ENCODE data around the gene CDH12.
"Not testable (repeated sequence)": the region's sequence is repeated elsewhere in the genome, so short reads cannot be mapped to it uniquely, and the experiment has no call there.

The CDH12 gene

DNA sequence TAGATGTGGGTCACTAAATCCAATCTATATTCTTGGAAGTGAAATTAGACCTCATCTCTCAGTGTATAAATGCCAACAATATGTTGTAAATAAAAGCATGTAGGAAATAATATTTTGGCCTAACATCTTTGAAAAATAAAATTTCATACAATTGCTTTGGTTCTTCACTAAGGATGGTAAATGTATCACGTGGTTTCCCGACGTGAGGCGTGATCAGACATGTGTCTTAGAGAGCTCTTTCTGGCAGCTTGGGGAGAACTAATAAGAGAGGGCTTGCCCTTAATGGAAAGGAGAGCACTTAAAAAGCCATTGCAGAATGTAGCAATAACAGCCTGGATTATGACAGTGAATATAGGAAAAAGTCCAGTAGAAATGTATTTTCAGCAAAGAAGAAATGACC is 602.6 kb downstream of the CDH12 start:
- no peak for DNase-seq

DNA sequence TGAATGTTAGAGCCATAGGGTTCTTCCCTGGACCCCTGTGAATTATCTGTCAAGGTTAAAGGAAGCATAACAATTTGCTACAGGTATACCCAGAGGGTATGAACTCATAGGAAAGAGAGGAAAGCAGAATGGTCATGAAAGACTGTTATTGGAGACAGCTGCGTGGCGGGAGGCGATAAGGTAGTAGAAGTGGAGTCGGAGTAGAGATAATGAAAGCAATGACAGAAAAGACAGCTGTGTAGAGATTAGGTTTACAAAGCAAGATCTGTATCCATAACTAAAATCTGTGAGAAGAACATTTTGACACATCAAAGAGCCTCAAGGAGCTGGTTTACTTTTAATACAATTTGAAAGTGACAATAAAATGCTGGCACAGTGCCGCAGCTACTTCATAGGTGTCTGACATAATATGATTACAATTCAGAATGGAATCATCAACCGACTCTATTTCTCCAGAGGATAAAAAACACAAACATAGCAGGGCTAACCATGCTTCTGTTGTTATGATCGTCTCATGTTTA is 603.9 kb downstream of the CDH12 start:
- DNase-seq = no peak

DNA sequence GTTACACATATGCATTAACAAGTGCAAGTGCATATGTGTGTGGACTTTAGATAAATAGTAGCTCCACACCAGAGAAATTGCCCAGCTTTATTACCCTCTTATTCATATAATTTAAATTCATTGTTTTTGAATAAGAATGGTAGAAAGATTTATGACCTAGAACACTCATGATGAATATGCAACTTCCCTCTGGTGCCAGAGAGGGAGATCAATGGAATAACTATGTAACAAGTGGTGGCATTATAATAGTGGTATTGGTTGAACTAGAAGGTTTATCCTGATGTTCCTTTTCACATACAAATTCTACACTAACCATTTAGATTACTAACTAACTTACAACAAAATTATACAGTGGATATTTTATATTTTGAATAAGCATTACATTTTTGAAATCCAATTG is 607.4 kb downstream of the CDH12 start:
- no peak for DNase-seq

DNA sequence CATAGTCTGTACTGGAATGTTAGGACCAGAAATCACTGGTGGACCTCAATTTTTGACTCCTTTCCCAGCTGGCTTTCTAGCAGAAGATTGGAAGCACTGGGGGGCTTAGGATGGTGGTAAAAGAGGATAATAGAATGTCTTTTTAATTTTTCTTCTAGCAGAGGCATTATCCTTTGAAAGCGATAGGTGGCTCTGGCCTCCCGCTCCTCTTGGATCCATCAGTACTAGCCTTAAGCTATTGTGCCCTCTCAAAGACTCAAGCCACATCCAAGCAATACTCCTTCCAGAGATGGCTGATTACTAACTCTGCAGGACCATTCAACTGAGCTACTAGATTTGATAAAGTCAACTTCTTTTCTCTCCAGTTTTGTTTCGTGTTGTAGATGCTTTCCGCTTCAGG is 610.6 kb downstream of the CDH12 start:
- no peak for DNase-seq

DNA sequence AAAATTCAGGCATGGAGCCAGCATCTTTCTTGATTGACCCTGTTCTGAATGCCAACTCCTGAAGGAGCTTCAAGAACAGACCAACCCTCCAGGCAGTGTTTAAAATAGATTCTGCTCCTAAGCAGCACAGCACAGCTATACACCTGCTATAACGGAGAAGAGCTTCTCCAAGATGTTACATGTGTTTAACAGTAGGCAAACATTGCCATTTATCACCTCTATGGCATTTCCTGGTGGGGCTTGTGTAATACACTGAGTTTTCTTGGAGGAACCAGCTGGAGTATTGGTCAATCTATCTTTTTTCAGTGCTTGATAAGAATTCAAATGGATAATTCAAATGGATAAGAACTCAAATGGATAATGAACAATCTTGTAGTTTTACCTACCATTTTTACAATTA is 615.1 kb downstream of the CDH12 start:
- no peak for DNase-seq

DNA sequence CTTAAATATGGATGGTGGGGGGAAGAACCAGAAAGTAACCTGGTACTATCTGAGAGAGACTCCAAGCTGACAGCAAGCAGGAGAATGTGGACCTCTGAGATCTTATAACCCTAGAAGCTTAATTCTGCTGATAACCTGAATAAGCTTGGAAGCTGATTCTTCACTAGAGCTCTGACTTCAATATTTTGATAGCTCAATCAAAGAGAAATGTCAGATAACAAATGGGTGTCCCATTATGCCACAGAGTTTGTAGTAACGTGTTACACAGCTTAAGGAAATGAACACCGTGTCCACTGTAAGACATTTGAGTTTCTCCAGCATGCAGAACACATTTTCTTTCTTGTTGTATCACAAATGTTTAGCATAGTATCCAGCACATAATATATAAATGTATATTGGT is 626.7 kb downstream of the CDH12 start:
- no peak for DNase-seq

DNA sequence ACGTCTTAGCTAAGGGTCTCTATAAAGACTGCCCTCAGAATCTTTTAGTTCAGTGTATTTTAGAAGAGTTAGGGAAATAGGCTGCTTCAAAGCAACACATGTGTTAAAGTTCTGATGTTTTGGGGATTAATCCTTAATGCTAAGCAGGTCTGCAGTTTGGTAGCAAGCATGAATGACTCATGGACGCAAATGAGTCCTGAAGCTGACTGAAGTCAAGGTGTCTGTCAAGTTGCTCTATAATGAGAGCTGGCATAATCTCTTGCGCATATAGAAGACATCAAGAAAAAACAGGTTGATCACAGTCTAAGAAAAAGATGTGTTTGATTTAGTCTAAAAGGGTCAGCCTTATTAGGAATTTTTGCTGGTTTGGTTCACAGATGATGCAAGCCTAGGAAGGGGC is 630.1 kb downstream of the CDH12 start:
- DNase-seq = no peak

DNA sequence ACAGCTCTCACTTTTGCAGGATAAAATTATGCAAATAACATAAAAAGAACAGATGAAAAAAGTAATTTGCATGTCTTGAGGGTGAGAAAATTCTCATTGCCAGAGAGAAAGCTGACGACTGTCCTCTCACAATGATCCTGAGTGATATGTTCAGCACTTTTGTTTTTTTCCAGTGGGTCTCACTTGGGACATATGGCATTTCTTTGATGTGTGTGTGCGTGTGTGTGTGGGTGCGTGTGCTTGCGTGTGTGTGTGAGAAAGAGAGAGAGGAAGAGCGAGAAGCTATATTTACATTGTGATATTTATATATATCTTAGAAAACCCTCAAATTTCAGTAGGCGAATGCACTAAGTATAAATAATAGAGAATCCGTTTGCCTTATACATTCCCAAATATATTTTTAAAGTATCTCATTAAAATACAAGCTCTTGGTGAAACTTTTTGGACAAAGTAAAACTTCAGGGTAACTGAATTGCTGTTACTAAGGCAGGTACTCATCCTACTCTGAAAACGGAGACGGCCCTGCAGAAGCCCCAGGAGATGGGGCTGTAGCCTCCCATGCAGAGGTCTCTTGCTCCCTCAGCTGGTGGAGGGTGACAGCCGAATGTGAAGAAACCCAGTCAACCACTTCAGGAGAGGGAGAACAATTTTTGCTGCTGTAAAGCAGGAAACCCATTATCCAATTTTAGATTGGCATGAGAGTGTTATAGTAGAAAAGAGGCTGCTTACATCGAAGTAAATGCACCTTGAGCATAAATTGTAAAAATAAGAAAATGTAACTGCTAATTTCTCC is 639.2 kb downstream of the CDH12 start:
- peak; percentile 10 for DNase-seq

DNA sequence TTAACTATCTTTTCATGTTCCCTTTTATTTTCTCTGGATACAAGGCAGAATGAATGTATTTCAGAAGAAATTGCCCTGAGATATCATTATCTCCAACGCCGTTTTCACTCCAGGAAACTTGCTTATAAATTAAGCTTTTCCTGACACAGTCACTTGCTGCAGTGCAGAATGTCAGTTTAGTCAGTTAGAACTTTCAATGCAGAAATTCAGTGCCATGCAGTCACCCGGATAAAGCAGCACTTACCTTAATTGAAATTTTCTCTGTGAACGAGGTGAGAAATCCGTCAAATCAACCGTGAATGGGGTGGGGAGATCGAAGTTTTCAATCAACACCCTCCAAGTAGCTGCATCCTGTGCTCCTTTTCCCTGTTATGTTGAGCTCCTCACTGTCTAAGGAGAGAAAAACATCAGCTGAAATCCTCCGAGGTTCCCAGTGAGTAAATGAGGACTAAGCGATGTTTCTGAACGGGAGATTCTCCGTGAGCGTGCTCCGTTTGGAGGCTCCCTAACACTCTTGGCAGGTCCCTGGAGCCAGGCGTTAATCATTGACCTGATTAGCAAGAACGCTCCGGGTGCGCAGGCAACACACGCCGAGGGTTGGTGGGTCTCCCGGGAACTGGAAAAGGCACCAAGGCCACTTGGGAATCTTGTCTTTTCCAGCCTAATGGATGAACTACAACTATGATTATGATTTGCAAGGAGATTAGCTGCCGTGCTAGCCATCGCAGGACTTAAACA is 640.7 kb downstream of the CDH12 start:
- DNase-seq = not testable (repeated sequence)

DNA sequence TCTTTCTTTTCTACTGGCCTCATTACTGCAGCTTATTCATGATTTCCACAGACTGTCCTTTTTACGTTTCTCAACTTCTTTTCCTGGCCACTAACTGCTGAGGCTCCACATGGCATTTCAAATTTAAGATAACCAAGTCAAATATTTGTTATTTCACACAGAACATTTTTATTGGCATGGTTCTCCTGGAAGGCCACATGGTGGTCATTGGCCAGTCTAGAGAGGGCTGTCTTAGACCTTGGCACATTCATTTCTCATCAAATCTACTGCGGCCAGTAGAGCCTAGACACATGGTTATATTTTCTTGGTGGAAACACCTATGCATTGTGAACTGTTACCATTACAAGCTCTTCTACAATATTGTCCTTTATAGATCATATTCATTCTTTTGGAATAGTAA is 644.7 kb downstream of the CDH12 start:
- DNase-seq = not testable (repeated sequence)

DNA sequence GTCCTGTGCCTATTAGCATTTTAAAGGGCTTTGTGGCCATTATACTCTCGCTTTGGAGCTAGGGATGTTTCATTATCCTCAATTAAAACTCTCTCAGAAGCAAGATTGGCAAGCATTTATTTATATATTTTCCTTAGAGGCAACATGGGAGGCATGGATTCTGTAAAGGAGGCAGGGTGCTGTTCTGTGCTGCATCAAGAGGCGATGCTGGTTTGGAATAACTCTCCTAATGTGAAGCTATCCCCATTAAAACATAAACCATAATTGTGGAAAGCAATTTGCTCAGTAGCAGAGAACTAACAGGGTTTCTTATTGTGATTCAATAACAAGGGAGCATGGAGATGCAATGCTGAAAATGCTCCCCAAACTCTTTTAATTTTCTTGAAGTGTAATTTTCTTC is 664.5 kb downstream of the CDH12 start:
- not testable (repeated sequence) for DNase-seq

DNA sequence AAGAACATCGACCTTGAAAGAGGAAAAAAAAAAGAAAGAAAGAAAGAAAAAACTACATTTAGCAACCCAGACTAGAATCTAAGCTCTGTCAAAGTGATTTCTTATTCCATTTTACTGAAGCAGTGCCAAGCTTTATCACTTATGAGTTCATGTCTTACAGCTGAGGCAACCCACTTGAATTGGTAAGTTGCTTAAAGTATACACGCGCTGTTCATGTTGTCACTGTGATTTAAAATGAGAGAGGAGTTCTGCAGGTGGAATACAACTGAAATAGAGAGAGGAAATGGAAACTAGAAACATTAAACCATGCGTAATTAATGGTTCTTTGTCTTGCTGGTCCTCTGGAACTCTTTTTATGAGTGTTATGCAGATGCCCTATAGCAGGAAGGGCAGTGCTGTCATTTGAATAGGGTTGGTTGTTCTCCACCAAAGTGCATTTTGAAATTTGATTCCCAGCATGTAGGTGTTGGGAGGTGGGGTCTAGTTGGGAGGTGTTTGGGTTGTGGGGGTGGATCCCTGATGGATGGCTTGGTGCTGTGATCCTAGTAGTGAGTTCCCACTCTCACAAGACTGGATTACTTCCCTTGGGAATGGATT is 665.4 kb downstream of the CDH12 start:
- peak; percentile 58 for DNase-seq

DNA sequence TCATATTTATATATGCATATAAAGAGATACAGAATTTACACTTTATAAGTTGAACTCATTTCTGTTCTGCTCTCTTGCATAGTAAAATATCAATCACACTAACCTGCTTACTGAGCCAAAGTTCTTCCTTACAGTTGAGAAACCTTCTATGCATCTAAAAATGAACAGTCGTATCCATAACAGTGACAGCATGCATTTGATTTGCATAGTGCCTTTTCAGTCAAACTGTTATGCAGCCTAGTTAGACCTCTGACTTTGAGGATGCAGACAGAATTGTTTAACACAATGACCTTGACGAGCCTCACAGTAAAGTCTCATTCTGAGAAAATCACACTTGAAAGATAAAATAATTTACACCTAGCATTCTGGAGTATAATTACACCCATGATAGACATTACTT is 683.9 kb downstream of the CDH12 start:
- not testable (repeated sequence) for DNase-seq

DNA sequence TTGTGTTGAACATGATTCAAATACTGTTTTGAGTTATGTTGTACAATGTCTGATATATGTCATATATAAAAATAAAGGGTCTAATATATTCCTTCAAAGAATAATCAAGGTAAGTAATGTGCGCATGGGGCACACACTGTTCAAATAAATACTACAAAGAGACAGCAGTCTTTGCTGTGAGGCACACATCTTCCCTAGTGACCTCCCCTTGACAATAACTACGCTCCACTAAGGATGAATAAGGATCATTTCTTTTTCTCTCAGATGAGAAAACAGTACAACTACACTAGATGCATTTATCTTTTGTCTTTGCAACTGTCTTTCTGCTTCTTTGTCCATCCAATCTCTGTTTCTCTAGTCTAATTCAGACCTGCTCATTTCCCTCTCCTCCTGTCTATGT is 684.4 kb downstream of the CDH12 start:
- not testable (repeated sequence) for DNase-seq

DNA sequence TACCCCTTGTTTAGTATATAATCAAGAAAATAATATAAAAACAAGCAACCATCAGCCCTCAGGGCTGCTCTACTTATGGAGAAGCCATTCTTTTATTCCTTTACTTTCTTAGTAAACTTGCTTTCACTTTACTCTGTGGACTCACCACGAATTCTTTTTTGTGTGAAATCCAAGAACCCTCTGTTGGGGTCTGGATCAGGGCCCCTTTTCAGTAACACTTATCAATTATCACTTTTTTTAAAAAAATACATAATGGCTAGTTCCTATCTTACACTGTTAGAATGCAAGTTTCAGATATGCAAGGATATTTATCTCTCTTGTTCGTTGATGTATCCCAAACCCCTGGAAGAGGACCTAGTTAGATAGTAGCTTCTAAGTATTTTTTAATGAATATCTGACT is 687.2 kb downstream of the CDH12 start:
- not testable (repeated sequence) for DNase-seq

DNA sequence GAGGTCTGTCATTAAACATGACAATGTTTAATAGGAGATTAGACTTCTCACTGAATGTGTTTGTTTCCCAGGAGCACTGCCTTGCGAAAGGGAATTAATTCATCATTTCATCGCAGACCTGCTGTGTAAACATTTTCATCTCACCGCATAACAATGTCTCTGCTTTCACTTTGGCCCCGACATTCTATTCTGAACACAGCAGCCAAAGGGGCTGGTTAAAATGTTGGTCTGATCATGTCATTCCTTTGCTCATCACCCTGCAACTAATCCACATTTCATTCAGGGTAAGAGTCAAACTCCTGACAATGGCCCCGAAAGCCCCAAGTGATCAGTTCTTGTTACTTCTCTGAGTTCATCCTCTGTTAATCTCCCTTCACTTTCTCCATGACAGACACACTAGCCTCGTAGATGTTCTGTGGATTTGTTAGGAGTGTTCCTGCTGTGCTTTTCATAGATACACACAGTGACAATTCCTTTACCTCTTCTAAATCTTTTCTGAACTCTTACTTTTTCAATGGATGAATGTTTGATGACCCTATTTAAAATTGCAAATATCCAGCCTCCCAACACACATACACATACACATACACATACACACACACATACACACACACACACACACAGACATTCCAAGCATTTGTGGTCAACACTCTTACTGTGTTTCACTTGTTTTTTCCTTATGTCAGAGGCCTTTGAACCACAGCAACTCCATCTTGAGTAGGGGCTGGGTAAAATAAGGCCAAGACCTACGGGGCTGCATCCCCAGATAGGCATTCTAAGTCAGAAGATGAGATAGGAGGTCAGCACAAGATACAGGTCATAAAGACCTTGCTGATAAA is 688.0 kb downstream of the CDH12 start:
- DNase-seq = not testable (repeated sequence)

DNA sequence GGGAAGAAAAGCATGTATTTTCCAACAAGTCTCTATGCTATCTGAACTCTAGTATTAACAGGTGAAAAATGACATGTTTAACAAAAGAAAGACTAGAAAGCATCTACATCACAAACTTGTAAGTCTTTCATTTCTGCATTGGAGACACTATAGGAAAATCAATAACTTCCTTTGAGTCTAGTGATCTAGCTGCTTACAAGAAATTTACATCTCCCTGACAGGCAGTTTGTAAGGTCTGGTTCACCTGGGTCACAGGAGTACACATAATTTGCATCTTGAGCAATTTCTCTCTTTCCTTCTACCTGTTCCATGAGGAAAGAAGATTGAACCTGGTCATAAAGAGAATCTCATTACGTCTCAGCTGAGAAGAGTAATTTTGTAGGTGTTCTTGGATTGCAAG is 696.2 kb downstream of the CDH12 start:
- DNase-seq = not testable (repeated sequence)

DNA sequence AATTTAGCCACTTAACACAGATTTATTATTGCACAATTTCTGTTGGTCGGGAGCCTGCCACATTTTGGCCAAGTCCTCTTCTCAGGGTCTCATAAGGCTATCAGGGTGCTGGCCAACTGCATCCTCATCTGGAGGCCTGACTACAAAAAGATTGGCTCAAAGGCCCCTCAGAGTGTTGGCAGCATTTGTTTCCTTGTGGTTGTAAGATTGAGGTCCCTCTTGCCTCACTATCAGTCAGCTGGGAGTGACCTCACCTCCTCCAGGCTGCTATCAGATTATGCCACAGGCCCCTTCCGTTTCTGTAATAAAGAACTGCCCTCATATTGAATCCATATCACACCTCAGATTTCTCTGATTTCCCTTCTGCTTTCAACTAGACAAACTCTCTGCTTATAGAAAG is 698.4 kb downstream of the CDH12 start:
- DNase-seq = not testable (repeated sequence)

DNA sequence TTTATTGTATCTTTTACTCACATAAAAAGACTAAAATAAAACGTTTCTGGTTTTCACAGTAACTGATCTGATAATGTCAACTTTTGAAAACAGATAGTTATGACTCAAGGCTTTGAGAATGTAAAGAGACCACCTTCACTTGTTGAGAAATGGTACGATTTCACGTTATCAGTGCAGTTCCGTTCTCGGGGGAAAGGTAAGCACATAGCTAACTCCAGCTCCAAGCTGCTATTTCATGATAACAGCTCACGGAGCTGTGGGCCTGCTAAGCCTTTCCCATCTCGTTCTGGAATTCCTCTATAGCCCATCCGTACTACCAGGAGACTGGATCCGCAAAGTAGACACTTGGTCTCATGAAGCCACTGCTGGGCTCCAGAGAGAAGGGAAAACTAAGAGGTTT is 701.3 kb downstream of the CDH12 start:
- not testable (repeated sequence) for DNase-seq

DNA sequence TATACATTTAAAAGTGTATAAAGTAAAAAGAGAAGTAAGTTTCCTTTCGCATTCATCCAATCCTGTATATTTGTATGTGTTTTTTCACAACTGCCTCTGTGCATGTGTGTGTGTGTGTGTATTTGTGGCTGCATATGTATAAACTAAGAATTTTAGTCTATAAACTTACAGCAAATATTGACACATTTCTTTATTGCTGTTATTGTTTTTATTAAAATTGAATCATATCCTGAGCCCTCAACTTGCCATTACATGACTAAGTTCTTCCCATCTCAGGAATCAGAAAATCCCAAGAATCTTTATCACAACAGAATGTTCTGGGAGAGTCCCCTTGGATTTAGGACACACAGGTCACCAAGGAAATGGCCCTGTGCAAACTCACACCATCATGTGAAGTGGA is 712.7 kb downstream of the CDH12 start:
- not testable (repeated sequence) for DNase-seq

DNA sequence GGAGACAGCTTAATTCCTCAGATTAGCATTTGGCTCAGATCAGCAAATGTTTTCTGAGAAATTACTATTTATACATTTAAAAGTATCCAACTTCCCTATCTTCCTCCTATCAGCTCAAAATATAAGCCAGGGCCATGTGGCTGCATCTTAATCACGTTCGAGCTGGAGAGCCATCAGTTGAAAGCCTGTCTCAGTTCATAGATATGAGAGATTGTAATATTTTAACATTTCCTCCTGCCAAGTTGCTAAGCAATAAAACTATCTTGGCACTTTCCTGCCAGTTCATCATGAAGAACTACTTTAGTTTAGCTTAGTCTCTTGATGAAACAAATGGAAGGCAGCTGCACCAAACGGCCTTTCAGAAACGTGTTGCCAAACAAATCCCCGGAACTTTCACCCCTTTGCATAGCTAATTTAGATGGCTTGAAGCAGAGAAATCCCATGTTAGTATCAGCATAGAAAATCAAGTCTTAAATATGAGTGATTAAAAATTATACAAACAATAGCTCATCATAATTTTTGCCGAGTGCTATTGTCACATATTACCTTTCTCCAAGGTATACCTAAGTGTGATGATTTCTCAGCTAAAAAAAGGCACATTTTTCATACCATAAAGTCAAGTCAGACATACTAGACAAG is 713.4 kb downstream of the CDH12 start:
- not testable (repeated sequence) for DNase-seq

DNA sequence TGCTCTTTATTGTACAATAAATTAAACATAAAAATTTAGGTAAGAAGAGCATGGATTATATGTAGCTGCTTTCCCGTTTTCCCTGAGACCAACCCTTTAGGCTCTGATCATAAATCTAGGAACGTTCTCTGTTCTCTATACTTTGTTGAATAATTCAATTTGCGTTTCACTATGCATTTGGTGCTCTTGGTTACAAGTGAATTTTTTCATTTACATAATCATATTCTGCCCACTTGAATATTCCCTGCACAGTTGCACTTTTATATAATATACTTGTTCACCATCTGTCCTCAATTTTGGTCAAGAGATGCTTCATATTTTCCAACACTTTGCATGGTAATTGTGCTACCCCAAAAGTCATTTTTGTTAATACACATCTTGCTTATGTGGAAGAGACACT is 741.8 kb downstream of the CDH12 start:
- DNase-seq = no peak

Data from NCI-H510A treated with DMSO at 0.1 percent for 48 hours (cell line).